ENCODE data around the gene FARSB.

DNA sequence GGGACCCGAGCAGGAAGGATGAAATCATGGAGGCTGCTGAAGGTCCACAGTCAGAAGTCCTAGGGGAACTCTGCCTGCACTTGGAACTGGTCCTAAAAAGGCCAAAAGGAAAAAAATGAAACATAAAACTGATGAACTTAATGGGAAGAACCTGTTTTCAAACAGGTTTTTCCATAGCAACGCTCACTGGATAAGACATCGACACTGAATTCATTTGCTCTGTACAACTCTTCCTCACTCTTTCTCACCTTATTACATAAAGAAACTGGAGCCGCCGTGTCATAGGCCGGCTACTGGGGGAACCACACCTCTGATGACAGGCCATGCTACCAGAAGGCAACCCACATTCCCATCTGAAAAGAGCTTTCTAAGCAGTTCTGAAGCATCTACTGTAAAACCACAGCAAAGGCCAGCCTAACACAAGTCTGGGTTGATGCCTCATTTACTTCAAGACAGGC lies 83.6 kb downstream of the FARSB start:
- TF ChIP-seq EZH2 (IDR thresholded peaks at IDR 0.05; ENCODE audit: borderline replicate concordance, low read depth, low read length, severe bottlenecking) (no peak), POLR2A (IDR thresholded peaks at IDR 0.05; ENCODE audit: low read depth, low read length) (no peak), JUN (IDR thresholded peaks at IDR 0.05; ENCODE audit: borderline replicate concordance, insufficient read depth, insufficient read length, low read depth) (no peak), POLR2AphosphoS5 (IDR thresholded peaks at IDR 0.05; ENCODE audit: insufficient read depth, low read depth, low read length) (no peak)
- TF ChIP-seq, protein P1, sequence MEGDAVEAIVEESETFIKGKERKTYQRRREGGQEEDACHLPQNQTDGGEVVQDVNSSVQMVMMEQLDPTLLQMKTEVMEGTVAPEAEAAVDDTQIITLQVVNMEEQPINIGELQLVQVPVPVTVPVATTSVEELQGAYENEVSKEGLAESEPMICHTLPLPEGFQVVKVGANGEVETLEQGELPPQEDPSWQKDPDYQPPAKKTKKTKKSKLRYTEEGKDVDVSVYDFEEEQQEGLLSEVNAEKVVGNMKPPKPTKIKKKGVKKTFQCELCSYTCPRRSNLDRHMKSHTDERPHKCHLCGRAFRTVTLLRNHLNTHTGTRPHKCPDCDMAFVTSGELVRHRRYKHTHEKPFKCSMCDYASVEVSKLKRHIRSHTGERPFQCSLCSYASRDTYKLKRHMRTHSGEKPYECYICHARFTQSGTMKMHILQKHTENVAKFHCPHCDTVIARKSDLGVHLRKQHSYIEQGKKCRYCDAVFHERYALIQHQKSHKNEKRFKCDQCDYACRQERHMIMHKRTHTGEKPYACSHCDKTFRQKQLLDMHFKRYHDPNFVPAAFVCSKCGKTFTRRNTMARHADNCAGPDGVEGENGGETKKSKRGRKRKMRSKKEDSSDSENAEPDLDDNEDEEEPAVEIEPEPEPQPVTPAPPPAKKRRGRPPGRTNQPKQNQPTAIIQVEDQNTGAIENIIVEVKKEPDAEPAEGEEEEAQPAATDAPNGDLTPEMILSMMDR (IDR thresholded peaks at IDR 0.05; ENCODE audit: extremely low read depth in 1 of 2, insufficient read depth in 1 of 2, low read depth in 1 of 2, low read length in 2 of 2) = no peak

All from endothelial cell of umbilical vein (primary cell).